ENCODE data around the gene PLEKHG3. TPM values are rescaled to one million over a fixed set of nuclear protein-coding genes. Genes with fewer than 3 reads are reported as not detected.
A peak's percentile ranks its signal among the peaks of the same experiment; 100 is the strongest.

PLEKHG3 gene
- total and polyA plus RNA-seq, 2 of the 13 experiments (the other 11 are each of a cell fraction or from before 2014, with no cell fraction given), result 7.1 to 9.8 TPM

DNA sequence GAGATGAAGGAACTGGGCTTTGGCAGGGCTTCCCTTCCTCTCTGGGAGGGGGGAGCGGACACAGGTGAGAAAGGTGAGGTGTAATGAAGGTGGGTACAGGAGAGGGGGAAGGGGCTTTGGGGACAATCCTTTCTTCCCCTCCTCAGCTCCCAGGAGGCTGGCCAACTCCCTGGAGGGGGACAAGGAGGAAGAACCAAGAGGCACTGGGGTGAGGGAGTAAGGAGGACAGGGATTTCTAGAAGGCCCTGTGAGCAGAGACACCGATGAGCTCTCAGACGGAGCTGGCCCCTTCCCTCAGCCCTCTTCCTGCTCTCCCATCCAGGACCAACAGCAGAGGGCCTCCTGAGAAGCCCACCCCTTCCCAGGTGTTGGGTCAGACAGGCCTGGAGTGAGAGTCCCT lies 53.4 kb downstream of the PLEKHG3 start:
- WGBS (ENCODE audit: low lambda C conversion rate), result 61% methylated on average over 3 of the region's 3 CpGs
- no peaks in the 10 kb centered on the region for H3K9me3 ChIP-seq (ENCODE audit: low read length)
- H3K27ac ChIP-seq (ENCODE audit: extremely low read length, insufficient read depth, low read length), result no peak overlapping the region
- POLR2A ChIA-PET, result no interaction called here
- FAIRE-seq, result no peak
- ATAC-seq, result no peak
- no peaks in the 10 kb centered on the region for H3K36me3 ChIP-seq (replicated peaks in 1 of 2; ENCODE audit: control insufficient read depth in 1 of 2, insufficient read depth in 2 of 2, low read length in 2 of 2)
- DNase-seq (ENCODE audit: low spot score), result no peak
- H3K9ac ChIP-seq (ENCODE audit: insufficient read depth, low read depth, low read length), result no peak overlapping the region
- no peak overlapping the region for H3K4me3 ChIP-seq (replicated peaks in 1 of 3; ENCODE audit: insufficient read depth in 1 of 3, low read depth in 2 of 3, low read length in 3 of 3)
- peaks cover 6 to 34% of the 10 kb centered on the region in 2 experiments; a peak in 4 of 5 replicates for H3K27me3 ChIP-seq (ENCODE audit: control insufficient read depth in 1 of 2, insufficient read depth in 2 of 2, low read length in 2 of 2)
- in situ Hi-C loops (cut with HindIII; ENCODE audit: extremely low pct_ligation_motif_present, low pct_unique_long_range_greater_than_20kb) (loop anchor here (5.0 kb wide), 1 partner anchor 85 kb away; no protein-coding TSS in a partner anchor), intact Hi-C loops (cut with micrococcal nuclease; ENCODE audit: unreplicated experiment) (no loop called here)
- H2AFZ ChIP-seq (ENCODE audit: low read length), result no peak overlapping the region
- H4K20me1 ChIP-seq (ENCODE audit: insufficient read depth, low read length), result no peaks in the 10 kb centered on the region
- peaks cover 22% of the 10 kb centered on the region for H3K4me1 ChIP-seq (ENCODE audit: insufficient read depth, low read length)
- CTCF ChIA-PET (ENCODE audit: low intra/inter-chr PET ratio, low total read pairs), result no interaction called here
- TF ChIP-seq ZFP82 (CRISPR knock-in tag; IDR thresholded peaks at IDR 0.05; ENCODE audit: borderline replicate concordance) (no peak), ZNF761 (CRISPR knock-in tag; conservative IDR thresholded peaks at IDR 0.05) (no peak), CEBPG (CRISPR knock-in tag; IDR thresholded peaks at IDR 0.05) (no peak), ZNF292 (CRISPR knock-in tag; IDR thresholded peaks at IDR 0.05; ENCODE audit: borderline replicate concordance, low read depth) (no peak)
- TF ChIP-seq, protein P1, sequence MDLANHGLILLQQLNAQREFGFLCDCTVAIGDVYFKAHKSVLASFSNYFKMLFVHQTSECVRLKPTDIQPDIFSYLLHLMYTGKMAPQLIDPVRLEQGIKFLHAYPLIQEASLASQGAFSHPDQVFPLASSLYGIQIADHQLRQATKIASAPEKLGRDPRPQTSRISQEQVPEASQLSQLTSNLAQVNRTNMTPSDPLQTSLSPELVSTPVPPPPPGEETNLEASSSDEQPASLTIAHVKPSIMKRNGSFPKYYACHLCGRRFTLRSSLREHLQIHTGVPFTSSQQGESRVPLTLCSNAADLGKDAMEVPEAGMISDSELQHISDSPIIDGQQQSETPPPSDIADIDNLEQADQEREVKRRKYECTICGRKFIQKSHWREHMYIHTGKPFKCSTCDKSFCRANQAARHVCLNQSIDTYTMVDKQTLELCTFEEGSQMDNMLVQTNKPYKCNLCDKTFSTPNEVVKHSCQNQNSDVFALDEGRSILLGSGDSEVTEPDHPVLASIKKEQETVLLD (CRISPR knock-in tag; IDR thresholded peaks at IDR 0.05; ENCODE audit: low read depth), result no peak
- no TSS peak for BruUV-seq (replicated peaks)
- no peak overlapping the region for H3K4me2 ChIP-seq (ENCODE audit: low read depth, low read length)
- no peaks in the 10 kb centered on the region for H3K79me2 ChIP-seq (ENCODE audit: insufficient read depth, low read length)

- 6% methylated on average over 3 of the region's 3 CpGs for WGBS (ENCODE audit: low lambda C conversion rate)
- in situ Hi-C loops (cut with HindIII; ENCODE audit: extremely low pct_ligation_motif_present, low pct_unique_long_range_greater_than_20kb), result loop anchor here (5.0 kb wide), 1 partner anchor 86 kb away; no protein-coding TSS in a partner anchor
- Histone ChIP-seq H4K20me1 (ENCODE audit: insufficient read depth, low read length) (no peaks in the 10 kb centered on the region), H3K9me3 (ENCODE audit: low read length) (no peaks in the 10 kb centered on the region), H2AFZ (ENCODE audit: low read length) (no peak overlapping the region), H3K27ac (ENCODE audit: extremely low read length, insufficient read depth, low read length) (no peak overlapping the region), H3K79me2 (ENCODE audit: insufficient read depth, low read length) (no peaks in the 10 kb centered on the region), H3K4me3 (replicated peaks in 1 of 3; ENCODE audit: insufficient read depth in 1 of 3, low read depth in 2 of 3, low read length in 3 of 3) (no peak overlapping the region), H3K27me3 (ENCODE audit: control insufficient read depth in 1 of 2, insufficient read depth in 2 of 2, low read length in 2 of 2) (peaks cover 6 to 37% of the 10 kb centered on the region in 2 experiments; a peak in 4 of 5 replicates), H3K9ac (ENCODE audit: insufficient read depth, low read depth, low read length) (no peak overlapping the region), H3K4me1 (ENCODE audit: insufficient read depth, low read length) (peaks cover 22% of the 10 kb centered on the region), H3K4me2 (ENCODE audit: low read depth, low read length) (no peak overlapping the region), H3K36me3 (replicated peaks in 1 of 2; ENCODE audit: control insufficient read depth in 1 of 2, insufficient read depth in 2 of 2, low read length in 2 of 2) (no peaks in the 10 kb centered on the region)
- DNase-seq (ENCODE audit: low spot score) (no peak), FAIRE-seq (no peak), ATAC-seq (no peak)
- ChIA-PET POLR2A (no interaction called here), CTCF (ENCODE audit: low intra/inter-chr PET ratio, low total read pairs) (no interaction called here)
- BruUV-seq (replicated peaks), result no TSS peak
- intact Hi-C loops (cut with micrococcal nuclease; ENCODE audit: unreplicated experiment), result no loop called here
- TF ChIP-seq MED13 (CRISPR knock-in tag; IDR thresholded peaks at IDR 0.05), result no peak
- no peak for TF ChIP-seq ZNF205 (CRISPR knock-in tag; IDR thresholded peaks at IDR 0.05)
- no peak for TF ChIP-seq TMF1 (CRISPR knock-in tag; IDR thresholded peaks at IDR 0.05; ENCODE audit: low read depth)
- TF ChIP-seq KAT7 (CRISPR knock-in tag; IDR thresholded peaks at IDR 0.05; ENCODE audit: borderline replicate concordance), result no peak
- TF ChIP-seq ZNF7 (CRISPR knock-in tag; IDR thresholded peaks at IDR 0.05), result 0 out of 2 replicates have a peak, but pooled peaks have one; percentile 26
- TF ChIP-seq, protein P2, sequence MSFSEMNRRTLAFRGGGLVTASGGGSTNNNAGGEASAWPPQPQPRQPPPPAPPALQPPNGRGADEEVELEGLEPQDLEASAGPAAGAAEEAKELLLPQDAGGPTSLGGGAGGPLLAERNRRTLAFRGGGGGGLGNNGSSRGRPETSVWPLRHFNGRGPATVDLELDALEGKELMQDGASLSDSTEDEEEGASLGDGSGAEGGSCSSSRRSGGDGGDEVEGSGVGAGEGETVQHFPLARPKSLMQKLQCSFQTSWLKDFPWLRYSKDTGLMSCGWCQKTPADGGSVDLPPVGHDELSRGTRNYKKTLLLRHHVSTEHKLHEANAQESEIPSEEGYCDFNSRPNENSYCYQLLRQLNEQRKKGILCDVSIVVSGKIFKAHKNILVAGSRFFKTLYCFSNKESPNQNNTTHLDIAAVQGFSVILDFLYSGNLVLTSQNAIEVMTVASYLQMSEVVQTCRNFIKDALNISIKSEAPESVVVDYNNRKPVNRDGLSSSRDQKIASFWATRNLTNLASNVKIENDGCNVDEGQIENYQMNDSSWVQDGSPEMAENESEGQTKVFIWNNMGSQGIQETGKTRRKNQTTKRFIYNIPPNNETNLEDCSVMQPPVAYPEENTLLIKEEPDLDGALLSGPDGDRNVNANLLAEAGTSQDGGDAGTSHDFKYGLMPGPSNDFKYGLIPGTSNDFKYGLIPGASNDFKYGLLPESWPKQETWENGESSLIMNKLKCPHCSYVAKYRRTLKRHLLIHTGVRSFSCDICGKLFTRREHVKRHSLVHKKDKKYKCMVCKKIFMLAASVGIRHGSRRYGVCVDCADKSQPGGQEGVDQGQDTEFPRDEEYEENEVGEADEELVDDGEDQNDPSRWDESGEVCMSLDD (CRISPR knock-in tag; IDR thresholded peaks at IDR 0.05; ENCODE audit: borderline replicate concordance), result no peak
- TF ChIP-seq DDIT3 (CRISPR knock-in tag; IDR thresholded peaks at IDR 0.05), result no peak
- TF ChIP-seq ZNF770 (CRISPR knock-in tag; IDR thresholded peaks at IDR 0.05), result no peak
Observed at GRCh38 chr14:64758025-64758521, 53.8 kb downstream of the PLEKHG3 start.
